ENCODE results near the gene FIP1L1.

- TF ChIP-seq, protein P1, sequence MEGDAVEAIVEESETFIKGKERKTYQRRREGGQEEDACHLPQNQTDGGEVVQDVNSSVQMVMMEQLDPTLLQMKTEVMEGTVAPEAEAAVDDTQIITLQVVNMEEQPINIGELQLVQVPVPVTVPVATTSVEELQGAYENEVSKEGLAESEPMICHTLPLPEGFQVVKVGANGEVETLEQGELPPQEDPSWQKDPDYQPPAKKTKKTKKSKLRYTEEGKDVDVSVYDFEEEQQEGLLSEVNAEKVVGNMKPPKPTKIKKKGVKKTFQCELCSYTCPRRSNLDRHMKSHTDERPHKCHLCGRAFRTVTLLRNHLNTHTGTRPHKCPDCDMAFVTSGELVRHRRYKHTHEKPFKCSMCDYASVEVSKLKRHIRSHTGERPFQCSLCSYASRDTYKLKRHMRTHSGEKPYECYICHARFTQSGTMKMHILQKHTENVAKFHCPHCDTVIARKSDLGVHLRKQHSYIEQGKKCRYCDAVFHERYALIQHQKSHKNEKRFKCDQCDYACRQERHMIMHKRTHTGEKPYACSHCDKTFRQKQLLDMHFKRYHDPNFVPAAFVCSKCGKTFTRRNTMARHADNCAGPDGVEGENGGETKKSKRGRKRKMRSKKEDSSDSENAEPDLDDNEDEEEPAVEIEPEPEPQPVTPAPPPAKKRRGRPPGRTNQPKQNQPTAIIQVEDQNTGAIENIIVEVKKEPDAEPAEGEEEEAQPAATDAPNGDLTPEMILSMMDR (IDR thresholded peaks at IDR 0.05; ENCODE audit: extremely low read depth in 1 of 2, insufficient read depth in 1 of 2, low read depth in 1 of 2, low read length in 2 of 2) = no peak
- TF ChIP-seq POLR2A (IDR thresholded peaks at IDR 0.05; ENCODE audit: low read depth, low read length) (no peak), MYC (IDR thresholded peaks at IDR 0.05; ENCODE audit: low read depth, low read length) (no peak), POLR2AphosphoS5 (IDR thresholded peaks at IDR 0.05; ENCODE audit: insufficient read depth, low read depth, low read length) (no peak), GATA2 (IDR thresholded peaks at IDR 0.05; ENCODE audit: insufficient read depth, insufficient read length, low read depth, low read length) (no peak)
These were observed 111.9 kb downstream of the FIP1L1 start for GRCh38 chr4:53489279-53489889.

Data from endothelial cell of umbilical vein (primary cell).